GM18951 (cell line): ENCODE data around the gene SMG9.
A peak's percentile ranks its signal among the peaks of the same experiment; 100 is the strongest.
"Not testable (repeated sequence)": the region's sequence is repeated elsewhere in the genome, so short reads cannot be mapped to it uniquely, and the experiment has no call there.

Experiments used
- POLR2A ChIP-seq: IDR thresholded peaks from 4 replicates; pipeline ENCODE4 v1.6.1; 2011; ENCODE audit warnings: mild to moderate bottlenecking; ENCODE audit not compliant: insufficient read length, insufficient read depth; ENCODE audit errors: extremely low read depth
- in situ Hi-C: fragments of 300-500 bp; cut with MboI; formaldehyde crosslinking; loops from one replicate; pipeline ENCODE4 v1.12.0; 2022; ENCODE audit warnings: low sequenced_read_pairs, mixed read lengths, inconsistent platforms; ENCODE audit not compliant: unreplicated experiment

Gene SMG9

DNA sequence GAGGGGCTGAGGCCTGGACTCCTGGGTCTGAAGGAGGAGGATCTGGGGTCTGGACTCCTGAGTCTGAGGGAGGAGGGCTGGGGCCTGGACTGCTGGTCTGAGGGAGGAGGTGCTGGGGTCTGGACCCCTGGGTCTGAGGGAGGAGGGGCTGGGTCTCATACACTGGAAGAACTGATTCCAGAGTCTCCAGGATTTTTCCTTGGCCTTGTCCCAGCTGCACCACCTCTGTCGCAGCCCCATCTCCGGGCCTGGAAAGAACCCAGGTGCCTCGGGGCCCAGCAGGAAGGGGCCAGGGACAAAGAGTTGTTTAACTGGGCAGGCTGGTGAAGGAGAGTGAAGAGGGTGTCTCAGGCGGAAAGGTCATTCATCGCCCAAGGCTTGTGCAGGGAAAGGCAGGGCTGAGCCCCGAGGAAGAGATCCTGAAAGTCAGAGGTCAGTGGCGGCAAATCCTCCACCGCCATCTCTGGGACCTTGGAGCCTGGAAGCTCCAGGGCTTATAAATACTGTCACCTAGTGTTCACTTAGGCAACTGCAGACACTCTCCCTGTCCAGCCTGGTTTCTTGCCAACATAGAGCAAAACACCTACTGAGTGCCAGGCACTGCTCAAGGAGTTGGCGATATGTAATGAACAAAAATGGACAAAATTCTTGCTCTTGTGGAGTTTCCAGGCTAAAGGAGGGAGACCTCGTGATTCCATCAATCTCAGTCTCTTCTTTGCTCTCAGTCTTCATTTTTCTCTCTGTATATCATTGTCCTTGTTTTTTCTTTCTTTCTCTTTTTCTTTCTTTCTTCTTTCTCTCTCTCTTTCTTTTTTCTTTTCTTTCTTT, 30.4 kb upstream of the SMG9 start:
- in situ Hi-C loops, result loop anchor here (5.0 kb wide), 1 partner anchor 43 kb away; no protein-coding TSS in a partner anchor
- no peak for TF ChIP-seq POLR2A

DNA sequence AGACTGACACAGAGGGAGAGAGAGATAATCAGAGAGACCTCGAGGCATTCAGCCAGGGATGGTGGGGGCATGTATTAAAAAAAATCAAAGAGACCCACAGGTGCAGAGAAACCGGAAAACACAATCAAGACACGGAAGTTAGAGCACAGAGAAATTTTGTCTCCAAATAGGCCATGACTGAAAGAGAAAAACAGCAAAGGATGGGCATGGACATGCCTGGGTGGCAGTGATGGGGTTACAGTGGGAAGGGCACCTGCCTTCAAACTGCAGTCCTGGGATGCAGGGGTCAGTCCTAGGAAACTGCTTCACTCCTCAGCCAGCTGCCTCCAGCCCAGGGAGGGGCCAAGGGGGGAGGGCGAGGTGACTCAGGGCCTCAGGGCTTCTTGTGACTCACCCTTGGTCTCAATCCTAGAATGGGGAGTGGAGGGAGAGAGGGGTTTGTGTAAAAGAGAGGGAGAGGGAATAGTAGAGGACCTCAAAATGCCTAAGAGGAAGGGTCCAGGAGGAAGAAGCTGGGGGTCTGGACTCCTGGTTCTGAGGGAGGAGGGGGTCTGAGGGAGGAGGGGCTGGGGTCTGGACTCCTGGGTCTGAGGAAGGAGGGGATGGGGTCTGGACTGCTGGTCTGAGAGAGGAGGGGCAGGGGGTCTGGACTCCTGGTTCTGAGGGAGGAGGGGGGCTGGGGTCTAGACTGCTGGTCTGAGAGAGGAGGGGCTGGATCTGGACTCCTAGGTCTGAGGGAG, 29.6 kb upstream of the SMG9 start:
- TF ChIP-seq POLR2A, result no peak
- in situ Hi-C loops, result no loop called here

DNA sequence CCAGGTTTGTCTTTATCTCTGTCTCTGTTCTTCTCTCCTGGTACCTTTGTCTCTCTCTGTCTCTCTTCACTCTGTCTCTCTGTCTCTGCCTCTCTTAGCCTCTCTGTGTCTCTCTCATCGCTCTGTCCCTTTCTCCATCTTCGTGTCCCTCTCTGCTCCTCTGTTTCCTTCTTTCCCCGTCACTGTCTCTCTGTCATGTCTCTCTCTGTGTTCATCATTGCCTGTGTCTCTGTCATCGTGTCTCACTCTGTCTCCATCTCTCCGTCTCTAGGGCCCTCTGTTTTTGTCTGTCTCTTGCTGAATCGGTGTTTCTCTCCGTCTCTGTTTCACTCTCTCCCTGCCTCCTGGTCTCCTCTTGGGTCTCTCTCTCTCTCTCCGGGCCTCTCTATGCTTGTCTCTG, 28.9 kb upstream of the SMG9 start:
- in situ Hi-C loops, result no loop called here

DNA sequence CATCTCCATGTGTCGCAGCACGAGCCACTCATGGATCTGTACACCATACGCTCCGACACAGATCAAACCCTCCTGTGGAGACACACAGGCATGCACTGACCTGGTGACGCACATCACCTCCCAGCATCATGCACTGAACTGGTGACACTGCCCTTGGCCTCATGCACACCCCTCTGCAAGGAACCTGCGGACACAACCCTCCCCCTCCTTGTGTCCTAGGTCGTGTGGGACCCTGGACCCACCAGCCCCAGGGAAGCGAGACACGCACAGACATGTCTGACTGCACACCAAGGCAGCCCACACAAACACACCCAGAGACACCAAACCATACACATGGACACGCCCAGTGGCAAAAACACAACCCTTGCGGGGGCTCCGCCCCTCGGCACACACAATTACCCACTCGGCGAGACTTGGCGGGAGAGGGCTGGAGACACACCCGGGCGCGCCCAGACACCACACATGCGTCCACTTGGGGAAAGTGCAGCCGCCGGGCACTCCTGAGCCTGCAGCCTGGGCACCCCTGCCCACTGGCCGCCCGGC, 28.0 kb upstream of the SMG9 start:
- in situ Hi-C loops, result no loop called here
- TF ChIP-seq POLR2A, result no peak

More for the DNA sequence above, 28.9 kb upstream of the SMG9 start:
- no peak for TF ChIP-seq POLR2A

DNA sequence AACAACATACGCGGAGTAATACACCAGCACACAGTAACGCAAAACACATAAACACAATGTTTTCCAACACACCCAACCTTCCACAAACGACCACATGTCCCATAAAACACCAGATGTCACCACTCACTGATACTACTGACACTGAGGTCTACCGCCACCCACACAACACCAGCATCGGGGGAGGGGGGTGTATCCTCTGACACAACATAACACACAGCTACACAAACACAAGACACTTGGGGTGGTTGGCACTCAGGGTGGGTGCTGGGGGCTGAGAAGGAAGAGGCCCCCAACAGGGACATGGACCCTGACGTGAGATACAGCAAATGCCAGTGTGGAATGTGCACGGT, 27.5 kb upstream of the SMG9 start:
- in situ Hi-C loops, result no loop called here
- no peak for TF ChIP-seq POLR2A

DNA sequence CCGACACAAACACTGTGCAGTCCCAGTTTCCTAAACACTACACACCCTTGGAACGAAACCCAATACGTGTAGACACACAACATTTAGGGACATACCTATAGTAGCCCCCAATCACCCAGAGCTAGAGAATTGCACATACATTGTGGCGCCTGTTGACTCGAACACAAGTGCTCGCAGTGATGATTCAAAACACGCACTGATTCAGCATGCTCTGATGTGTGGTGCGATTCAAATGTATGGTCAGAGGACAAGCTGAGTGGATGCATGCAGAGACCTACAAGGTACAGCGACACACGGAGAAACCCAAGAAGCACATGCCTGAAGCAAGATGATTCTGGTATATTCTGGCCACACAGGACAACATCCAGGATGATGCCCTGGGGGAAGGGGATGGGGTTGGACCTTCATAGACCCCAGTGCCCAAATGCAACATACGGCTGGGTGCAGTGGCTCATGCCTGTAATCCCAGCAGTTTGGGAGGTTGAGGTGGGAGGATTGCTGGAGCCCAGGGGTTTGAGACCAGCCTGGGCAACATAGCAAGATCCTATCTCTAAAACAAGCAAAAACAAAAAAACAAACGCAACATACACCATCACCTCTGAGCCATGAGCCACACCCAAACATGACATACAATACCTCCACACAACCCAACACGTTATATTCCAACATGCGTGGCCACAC, 27.0 kb upstream of the SMG9 start:
- TF ChIP-seq POLR2A, result no peak
- in situ Hi-C loops, result no loop called here

DNA sequence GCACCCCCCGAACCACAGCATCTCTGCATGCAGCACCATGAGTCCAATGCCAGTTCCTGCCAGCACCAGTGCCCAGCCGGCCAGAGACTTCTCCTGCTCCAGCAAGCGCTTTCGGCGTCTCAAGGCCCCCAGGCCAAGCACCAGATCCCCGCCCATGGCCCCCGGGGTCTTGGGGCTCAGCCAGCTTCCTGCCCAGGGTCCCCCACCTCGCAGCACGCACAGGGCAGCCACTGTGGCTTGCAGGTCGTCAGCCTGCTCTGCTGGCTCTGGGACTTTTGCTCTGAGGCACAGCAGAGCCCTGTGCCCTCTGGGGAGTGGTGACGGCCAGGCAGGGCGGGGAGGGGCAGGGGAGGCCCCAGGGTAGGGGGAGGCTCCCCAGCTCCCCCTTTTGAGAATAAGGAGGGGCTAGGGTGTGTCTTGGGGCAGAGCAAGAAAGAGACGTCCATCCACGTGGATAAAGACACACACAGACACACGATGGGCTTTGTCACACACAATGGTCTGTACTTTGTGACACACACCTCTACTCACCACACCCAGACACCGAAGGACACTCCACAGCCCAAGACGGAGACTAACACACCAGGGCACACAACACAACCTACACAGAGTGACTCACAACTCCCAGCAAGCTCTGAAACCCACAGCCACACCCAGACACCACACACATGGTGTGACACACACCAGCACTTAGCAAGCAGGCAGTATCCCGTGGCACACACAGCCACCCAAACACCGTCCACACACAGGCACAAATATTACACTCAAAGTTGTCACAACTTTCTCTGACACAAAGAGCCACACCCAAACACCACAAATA, 26.2 kb upstream of the SMG9 start, which contains the start of gene KCNN4:
Gene KCNN4, minus strand, starts transcription at position 268 of the 820 bp plus-strand sequence. Its CDS starts 112 bp downstream, at position 156.
- in situ Hi-C loops, result no loop called here

DNA sequence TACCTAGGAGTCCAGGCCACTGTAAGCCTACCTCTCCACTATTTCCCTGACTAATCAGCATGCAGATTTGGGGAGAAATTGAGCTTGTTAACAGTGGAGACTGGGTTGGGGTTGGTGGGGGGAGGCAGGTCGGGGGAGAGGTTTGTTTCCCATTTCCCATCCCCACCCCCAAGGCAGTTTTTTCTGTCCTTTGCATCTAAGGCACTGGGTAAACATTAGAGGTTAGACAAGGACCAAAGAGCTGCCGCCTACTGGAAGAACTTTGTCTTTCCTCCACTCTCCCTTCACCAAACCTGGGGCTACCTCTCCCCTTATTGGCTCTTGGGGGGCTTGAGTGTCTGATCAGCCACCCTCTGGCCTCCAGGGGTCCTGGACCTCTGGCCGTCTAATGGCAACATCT, 25.1 kb upstream of the SMG9 start:
- in situ Hi-C loops, result no loop called here
- TF ChIP-seq POLR2A, result no peak

More for the DNA sequence above, 26.2 kb upstream of the SMG9 start, which contains the start of gene KCNN4:
- TF ChIP-seq POLR2A, result peak; percentile 89

DNA sequence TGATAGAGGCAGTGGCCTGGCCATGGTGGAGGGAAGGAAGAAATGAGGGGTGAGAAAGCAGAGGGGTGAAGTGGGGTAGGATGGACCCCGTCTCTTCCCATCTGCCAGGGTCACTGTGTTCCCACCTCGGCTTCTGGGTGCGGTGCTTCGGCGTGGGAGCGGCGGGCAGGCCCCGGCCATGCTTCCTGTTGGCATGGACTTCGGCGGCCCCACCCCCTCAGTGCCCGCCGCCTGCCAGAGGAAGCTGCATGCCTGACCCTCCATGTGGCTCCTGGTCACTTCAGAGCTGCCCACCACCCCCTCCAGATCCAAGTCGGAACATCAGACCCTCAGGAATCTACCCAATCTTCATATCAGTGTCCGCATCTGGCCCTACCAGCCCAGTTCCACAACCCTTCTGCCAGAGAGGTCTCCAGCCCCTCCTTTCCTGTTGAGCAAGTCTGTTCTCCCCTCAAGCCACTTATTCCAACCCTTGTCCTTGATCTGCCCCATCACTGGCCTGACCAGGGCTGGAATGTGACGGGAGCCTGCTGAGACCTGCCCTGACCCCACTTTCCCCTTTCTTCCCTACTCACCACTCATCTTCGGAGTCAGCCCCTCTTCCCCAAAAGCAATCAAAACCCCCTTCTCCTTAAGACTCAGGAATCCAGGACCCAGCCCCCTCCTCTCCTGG, 24.5 kb upstream of the SMG9 start:
- peak; percentile 15 for TF ChIP-seq POLR2A
- in situ Hi-C loops, result no loop called here

DNA sequence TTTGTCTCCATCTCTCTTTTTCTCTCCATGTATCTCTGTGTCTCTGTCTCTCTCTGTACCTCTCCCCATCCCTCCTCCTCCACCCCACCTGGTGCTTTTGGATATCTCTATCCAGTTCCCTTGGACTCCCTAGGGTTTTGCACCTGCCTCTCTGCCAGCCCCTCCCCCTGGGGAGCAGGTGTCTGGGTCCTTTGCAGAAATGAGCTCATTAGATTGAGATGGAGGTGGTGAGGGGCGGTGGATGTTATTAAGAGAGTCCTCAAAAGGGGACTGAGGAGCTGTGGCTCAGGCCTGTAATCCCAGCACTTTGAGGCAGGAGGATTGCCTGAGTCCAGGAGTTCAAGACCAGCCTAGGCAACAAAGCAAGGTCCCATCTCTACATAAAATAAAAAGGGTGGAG, 23.9 kb upstream of the SMG9 start:
- in situ Hi-C loops, result no loop called here
- no peak for TF ChIP-seq POLR2A

DNA sequence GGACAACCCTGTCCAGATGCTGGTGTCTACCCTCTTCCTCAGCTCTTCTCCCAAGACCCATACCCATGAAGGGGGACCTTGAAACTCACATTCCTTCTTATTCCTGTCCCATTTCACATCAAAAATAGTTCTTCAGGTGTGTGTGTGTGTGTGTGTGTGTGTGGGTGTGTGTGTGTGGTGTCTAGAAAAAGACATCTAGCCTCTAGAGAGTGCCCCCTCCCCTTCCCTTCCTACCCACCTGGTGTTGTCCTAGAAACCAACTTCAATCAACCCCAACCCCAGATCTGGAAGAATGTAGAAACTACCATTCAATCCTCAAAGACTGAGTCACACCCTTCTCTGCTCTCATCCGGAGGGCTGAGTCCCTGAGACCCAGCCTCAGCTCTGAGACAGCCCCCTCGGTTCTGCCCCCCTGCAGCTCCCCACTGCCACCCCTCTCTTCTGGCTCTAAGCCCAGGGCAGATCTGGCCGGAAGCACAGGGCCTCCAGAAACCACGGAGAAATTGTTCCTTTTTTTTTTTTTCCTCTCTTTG, 22.5 kb upstream of the SMG9 start:
- in situ Hi-C loops, result no loop called here
- TF ChIP-seq POLR2A, result peak; percentile 9

DNA sequence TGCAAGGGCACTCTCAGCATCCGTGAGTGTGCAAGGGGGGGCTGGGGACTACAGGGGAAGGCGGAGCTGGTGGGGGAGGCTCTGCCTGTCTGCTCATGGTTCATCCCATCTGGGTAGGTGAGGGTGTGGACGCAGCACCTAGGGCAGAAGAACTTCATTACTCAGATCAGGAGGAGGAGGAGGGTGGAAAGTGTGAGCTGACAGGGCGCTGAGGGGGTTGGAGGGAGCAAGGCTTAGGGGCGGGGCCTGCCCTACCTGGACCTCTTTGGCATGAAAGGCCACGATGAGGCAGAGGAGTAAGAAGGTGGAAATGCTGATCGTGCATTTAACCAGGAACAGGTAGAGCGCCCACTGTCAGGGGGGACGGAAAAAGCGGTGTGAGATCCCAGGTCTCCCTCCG, 21.5 kb upstream of the SMG9 start:
- in situ Hi-C loops, result no loop called here
- no peak for TF ChIP-seq POLR2A

DNA sequence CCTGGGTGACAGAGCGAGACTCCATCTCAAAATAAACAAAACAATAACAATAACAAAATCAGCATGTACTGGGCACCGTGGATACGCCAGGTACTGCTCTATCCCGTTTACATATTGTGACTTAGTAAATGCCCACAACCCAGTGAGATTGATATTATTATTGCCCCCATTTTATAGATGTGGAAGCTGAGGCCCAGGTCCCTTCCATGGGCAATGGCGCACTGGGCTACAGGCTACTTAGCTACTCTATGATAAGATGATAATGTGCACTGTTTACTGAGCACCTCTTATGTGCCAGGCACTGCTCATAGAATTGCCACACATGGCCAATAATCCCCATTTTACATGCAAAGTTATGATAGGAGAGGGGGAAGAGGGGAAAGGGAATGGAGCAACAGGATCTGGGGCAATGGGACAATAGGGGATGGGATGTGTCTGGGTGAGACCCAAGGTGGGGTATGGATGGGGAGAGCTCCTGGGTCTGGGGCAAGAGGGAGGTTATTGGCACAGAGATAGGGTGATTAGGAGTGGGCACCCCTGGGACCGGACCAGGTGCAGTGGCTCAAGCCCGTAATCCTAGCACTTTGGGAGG, 20.6 kb upstream of the SMG9 start:
- in situ Hi-C loops, result no loop called here
- no peak for TF ChIP-seq POLR2A

DNA sequence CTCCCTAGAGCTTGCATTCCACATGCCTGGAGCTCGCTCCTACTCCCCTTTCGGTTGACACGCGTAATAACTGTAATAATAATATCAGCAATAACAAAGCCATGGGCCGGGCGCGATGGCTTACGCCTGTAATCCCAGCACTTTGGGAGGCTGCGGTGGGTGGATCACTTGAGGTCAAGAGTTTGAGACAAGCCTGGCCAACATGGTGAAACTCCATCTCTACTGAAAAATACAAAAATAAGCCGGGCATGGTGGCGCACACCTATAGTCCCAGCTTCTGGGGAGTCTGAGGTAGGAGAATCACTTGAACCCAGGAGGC, 20.1 kb upstream of the SMG9 start:
- in situ Hi-C loops, result not testable (repeated sequence)
